Measurements from ENCODE around the gene RIN3. TPM values are rescaled to one million over a fixed set of nuclear protein-coding genes. Genes with fewer than 3 reads are reported as not detected.

The RIN3 gene
- total RNA-seq, 1 experiment from 2014 or later = 1.5 TPM

DNA sequence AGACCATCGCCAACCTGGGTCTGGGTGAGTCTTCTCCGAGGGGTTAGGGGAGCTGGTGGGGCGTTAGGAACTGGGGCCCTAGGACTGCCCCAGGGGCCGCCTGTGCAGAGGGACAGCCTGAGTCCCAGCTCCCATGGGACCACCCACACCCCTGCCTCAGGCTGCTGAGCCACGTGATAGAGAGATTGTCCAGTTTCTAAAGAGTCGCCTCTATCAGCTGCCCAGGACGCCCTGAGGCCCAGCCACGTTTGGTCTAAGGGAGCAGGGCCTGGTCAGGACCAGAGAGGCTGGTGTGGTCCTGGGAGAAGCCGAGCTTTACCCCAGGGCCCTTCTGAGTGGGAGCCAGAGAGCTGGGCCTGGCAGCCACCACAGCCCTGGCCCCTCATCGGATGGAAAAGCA is 127.7 kb downstream of the RIN3 start:
- DNase-seq = no peak
- Histone ChIP-seq H3K79me1 (ENCODE audit: insufficient read depth, low read depth, low read length, poor library complexity, severe bottlenecking) (no peaks in the 10 kb centered on the region), H4K20me1 (ENCODE audit: control insufficient read depth, insufficient read depth, insufficient read length) (no peaks in the 10 kb centered on the region), H3K4me2 (ENCODE audit: insufficient read depth, insufficient read length, low read length) (no peak overlapping the region), H3T11ph (ENCODE audit: low read length) (no peak overlapping the region), H3K56ac (ENCODE audit: insufficient read length, low read depth, low read length) (no peak overlapping the region), H2BK20ac (ENCODE audit: low read depth, low read length, poor library complexity, severe bottlenecking) (no peak overlapping the region), H4K91ac (ENCODE audit: insufficient read length, low read depth, low read length) (no peak overlapping the region), H2BK12ac (ENCODE audit: insufficient read length, low read depth, low read length) (no peak overlapping the region), H3K4me1 (ENCODE audit: insufficient read depth, low read length) (no peaks in the 10 kb centered on the region), H2BK120ac (ENCODE audit: low read depth, low read length, poor library complexity, severe bottlenecking) (no peak overlapping the region), H2AK5ac (ENCODE audit: insufficient read length, low read length) (no peak overlapping the region), H3K18ac (ENCODE audit: insufficient read length, low read depth, low read length) (no peak overlapping the region), H3K4ac (ENCODE audit: low read depth, low read length) (no peak overlapping the region), H3K79me2 (ENCODE audit: insufficient read depth, low read length) (no peaks in the 10 kb centered on the region), H3K9ac (ENCODE audit: extremely low read depth, insufficient read length, low read length) (no peak overlapping the region), H2AFZ (ENCODE audit: low read length) (no peak overlapping the region), H2BK5ac (ENCODE audit: insufficient read length, low read length) (no peak overlapping the region), H2BK15ac (ENCODE audit: low read depth, low read length) (no peak overlapping the region), H3K27ac (ENCODE audit: insufficient read length, low read depth, low read length) (no peak overlapping the region), H3K9me3 (ENCODE audit: control insufficient read depth, low read depth, low read length) (no peaks in the 10 kb centered on the region), H4K5ac (ENCODE audit: insufficient read length, low read depth, low read length) (no peak overlapping the region), H3K23me2 (ENCODE audit: insufficient read length, low read depth, low read length, poor library complexity, severe bottlenecking) (no peaks in the 10 kb centered on the region), H4K8ac (replicated peaks; ENCODE audit: insufficient read length, low read depth, low read length) (no peak overlapping the region), H3K14ac (ENCODE audit: insufficient read depth, low read length) (no peak overlapping the region; the same call in 1 of the 2 replicates), H3K27me3 (ENCODE audit: insufficient read depth, low read length) (no peaks in the 10 kb centered on the region), H3K23ac (ENCODE audit: insufficient read length, low read depth, low read length) (no peak overlapping the region)
- Mint-ChIP-seq H3K27me3 (ENCODE audit: low read depth) (peaks cover 1% of the 10 kb centered on the region), H3K4me1 (peaks cover 4 to 10% of the 10 kb centered on the region in 2 experiments; a peak in 3 of 4 replicates), H3K9me3 (no peaks in the 10 kb centered on the region), H3K4me3 (no peak overlapping the region), H3K27ac (no peak overlapping the region; a peak in 1 of 7 replicates), H3K36me3 (ENCODE audit: insufficient read depth in 1 of 3, low read depth in 3 of 3) (peaks cover 0 to 6% (median 0%) of the 10 kb centered on the region in 3 experiments; a peak in 2 of 7 replicates)
- TF ChIP-seq, protein P1, sequence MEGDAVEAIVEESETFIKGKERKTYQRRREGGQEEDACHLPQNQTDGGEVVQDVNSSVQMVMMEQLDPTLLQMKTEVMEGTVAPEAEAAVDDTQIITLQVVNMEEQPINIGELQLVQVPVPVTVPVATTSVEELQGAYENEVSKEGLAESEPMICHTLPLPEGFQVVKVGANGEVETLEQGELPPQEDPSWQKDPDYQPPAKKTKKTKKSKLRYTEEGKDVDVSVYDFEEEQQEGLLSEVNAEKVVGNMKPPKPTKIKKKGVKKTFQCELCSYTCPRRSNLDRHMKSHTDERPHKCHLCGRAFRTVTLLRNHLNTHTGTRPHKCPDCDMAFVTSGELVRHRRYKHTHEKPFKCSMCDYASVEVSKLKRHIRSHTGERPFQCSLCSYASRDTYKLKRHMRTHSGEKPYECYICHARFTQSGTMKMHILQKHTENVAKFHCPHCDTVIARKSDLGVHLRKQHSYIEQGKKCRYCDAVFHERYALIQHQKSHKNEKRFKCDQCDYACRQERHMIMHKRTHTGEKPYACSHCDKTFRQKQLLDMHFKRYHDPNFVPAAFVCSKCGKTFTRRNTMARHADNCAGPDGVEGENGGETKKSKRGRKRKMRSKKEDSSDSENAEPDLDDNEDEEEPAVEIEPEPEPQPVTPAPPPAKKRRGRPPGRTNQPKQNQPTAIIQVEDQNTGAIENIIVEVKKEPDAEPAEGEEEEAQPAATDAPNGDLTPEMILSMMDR (conservative IDR thresholded peaks at IDR 0.05) = no peak
- no CpG with 5 or more reads among the region's 10 CpGs for WGBS (ENCODE audit: extremely low coverage, insufficient read length, low lambda C conversion rate)
